ENCODE measurements around the gene NTN3. TPM values are rescaled to one million over a fixed set of nuclear protein-coding genes. Genes with fewer than 3 reads are reported as not detected.

NTN3 gene
- total and polyA plus RNA-seq, 2 of the 8 experiments (the other 6 are each of a cell fraction or from before 2014, with no cell fraction given) = 0.30 to 0.34 TPM

GRCh38 chr16:2495041-2495440, 23.9 kb downstream of the NTN3 start:
- Histone ChIP-seq H4K5ac (ENCODE audit: insufficient read length, low read depth, low read length) (no peak overlapping the region), H3K56ac (replicated peaks; ENCODE audit: insufficient read length, low read depth, low read length) (no peak overlapping the region), H3K36me3 (ENCODE audit: control insufficient read depth in 2 of 4, insufficient read depth in 4 of 4, low read length in 3 of 4) (peaks cover 0 to 15% (median 4%) of the 10 kb centered on the region in 4 experiments; a peak in 4 of 8 replicates), H3K4ac (replicated peaks; ENCODE audit: insufficient read length, low read depth, low read length) (no peak overlapping the region), H4K91ac (replicated peaks; ENCODE audit: insufficient read length, low read length) (no peak overlapping the region), H2AK5ac (ENCODE audit: low read depth, low read length) (no peak overlapping the region), H3K4me2 (ENCODE audit: insufficient read depth in 1 of 2, low read depth in 2 of 2, low read length in 2 of 2) (no peak overlapping the region), H2BK5ac (ENCODE audit: low read depth, low read length) (no peak overlapping the region), H3K79me2 (ENCODE audit: control insufficient read depth in 1 of 2, insufficient read depth in 2 of 2, low read length in 2 of 2) (0 out of 4 replicates have a peak, but pooled peaks cover 0 to 2% of the 10 kb centered on the region in 2 experiments), H3K79me1 (ENCODE audit: low read depth, low read length) (no peaks in the 10 kb centered on the region; the same call in 1 of the 2 replicates), H2BK15ac (ENCODE audit: low read length) (no peak overlapping the region), H3K4me1 (replicated peaks in 1 of 4; ENCODE audit: control insufficient read depth in 3 of 4, insufficient read depth in 4 of 4, low read length in 3 of 4) (no peaks in the 10 kb centered on the region), H3K4me3 (ENCODE audit: extremely low read depth in 1 of 4, insufficient read depth in 2 of 4, low read depth in 3 of 4, low read length in 4 of 4) (no peak overlapping the region), H3K18ac (ENCODE audit: extremely low read depth, low read length) (no peak overlapping the region), H2BK12ac (ENCODE audit: low read depth, low read length) (no peak overlapping the region), H2AFZ (ENCODE audit: low read length) (no peak overlapping the region), H3K14ac (ENCODE audit: insufficient read length) (no peak overlapping the region), H3K23ac (ENCODE audit: insufficient read length) (no peak overlapping the region), H2BK20ac (ENCODE audit: low read length) (no peak overlapping the region), H3K27me3 (replicated peaks in 1 of 4; ENCODE audit: control insufficient read depth in 3 of 4, extremely low read depth in 1 of 4, insufficient read depth in 3 of 4, low read length in 3 of 4) (no peaks in the 10 kb centered on the region), H3K27ac (ENCODE audit: low read depth, low read length) (no peak overlapping the region), H2BK120ac (replicated peaks; ENCODE audit: low read depth, low read length) (no peak overlapping the region), H3K9me3 (ENCODE audit: insufficient read depth in 2 of 2, low read depth in 1 of 2, low read length in 1 of 2) (no peaks in the 10 kb centered on the region), H4K20me1 (replicated peaks in 1 of 2; ENCODE audit: control insufficient read depth in 1 of 2, insufficient read depth in 2 of 2, low read length in 2 of 2) (peaks cover 0 to 9% of the 10 kb centered on the region in 2 experiments), H3K23me2 (ENCODE audit: low read depth, low read length) (no peaks in the 10 kb centered on the region), H4K8ac (ENCODE audit: extremely low read depth, insufficient read depth, low read length) (no peak overlapping the region), H3K9ac (replicated peaks in 1 of 4; ENCODE audit: extremely low read depth in 1 of 4, low read depth in 3 of 4, low read length in 3 of 4) (no peak overlapping the region)
- no peak for FAIRE-seq
- WGBS, 2 experiments (ENCODE audit: extremely low coverage in 1 of 2, insufficient coverage in 1 of 2, insufficient read length in 1 of 2, insufficient replicate concordance in 2 of 2, low coverage in 1 of 2, low lambda C conversion rate in 2 of 2, missing lambda C conversion rate in 1 of 2) = 92% methylated on average over 5 of the region's 5 CpGs; no CpG with 5 or more reads in 1 of the 2 experiments
- POLR2A ChIA-PET (ENCODE audit: partially characterized antibody) = interaction anchor here (0.7 to 1.5 kb wide), 2 partner anchors 13 to 222 kb away, joined by 4 read pairs; no protein-coding TSS in a partner anchor
- no peak for DNase-seq (ENCODE audit: low read depth in 1 of 2, low spot score in 2 of 2)
- CTCF ChIA-PET (ENCODE audit: partially characterized antibody) = no interaction called here
- TF ChIP-seq CBX8 (IDR thresholded peaks at IDR 0.05; ENCODE audit: borderline replicate concordance, low read depth, low read length) = no peak
